Kidney epithelial cell (primary cell): ENCODE results near the gene FCF1. TPM values are rescaled to one million over a fixed set of nuclear protein-coding genes. Genes with fewer than 3 reads are reported as not detected.

ENCODE experiments used
- DNase-seq: peaks from one replicate; pipeline ENCODE4 v3.0.0-alpha.2; 2010; ENCODE audit warnings: low read depth
- H3K27me3 ChIP-seq: 2 replicates; pipeline ENCODE4 v1.6.0; 2011; ENCODE audit warnings: low read length; ENCODE audit not compliant: control insufficient read depth, insufficient read depth
- H3K36me3 ChIP-seq: 2 replicates; pipeline ENCODE4 v1.5.1; 2011; ENCODE audit warnings: low read length; ENCODE audit not compliant: control insufficient read depth, insufficient read depth
- H3K4me3 ChIP-seq: 2 replicates; pipeline ENCODE4 v1.5.1; 2011; ENCODE audit warnings: low read depth, mild to moderate bottlenecking, control low read depth, low read length
- CTCF ChIP-seq: IDR thresholded peaks from 2 replicates; pipeline ENCODE4 v1.5.1; 2011; ENCODE audit warnings: mild to moderate bottlenecking, moderate library complexity, low read length, control low read depth, inconsistent platforms; ENCODE audit not compliant: insufficient read depth, poor library complexity, severe bottlenecking
- total RNA-seq: library from RNA; depleted of rRNA; stranded (reverse); fragments of >200 nt; gene quantifications from 2 replicates; pipeline ENCODE4 v1.2.3, GENCODE V29; 2015

The FCF1 gene
- total RNA-seq, 1 donor from 2014 or later, result 45.4 TPM

- TF ChIP-seq CTCF, result no peak
- Histone ChIP-seq H3K36me3 (no peaks in the 10 kb centered on the region), H3K27me3 (no peaks in the 10 kb centered on the region), H3K4me3 (no peak overlapping the region)
- no peak for DNase-seq
Measured at GRCh38 chr14:74684434-74684833, 28.5 kb upstream of the FCF1 start.

- no peaks in the 10 kb centered on the region for H3K36me3 ChIP-seq
- no peak for DNase-seq
- no peak overlapping the region for H3K4me3 ChIP-seq
- TF ChIP-seq CTCF, result no peak
- H3K27me3 ChIP-seq, result no peaks in the 10 kb centered on the region
Measured at GRCh38 chr14:74685056-74685455, 27.9 kb upstream of the FCF1 start.

GRCh38 chr14:74685921-74686678 lies 26.8 kb upstream of the FCF1 start:
- Histone ChIP-seq H3K36me3 (peaks cover 2% of the 10 kb centered on the region), H3K4me3 (no peak overlapping the region), H3K27me3 (no peaks in the 10 kb centered on the region)
- DNase-seq, result no peak
- TF ChIP-seq CTCF, result no peak

GRCh38 chr14:74691456-74691855 lies 21.5 kb upstream of the FCF1 start:
- DNase-seq, result no peak
- peaks cover 2% of the 10 kb centered on the region for H3K36me3 ChIP-seq
- no peak for TF ChIP-seq CTCF
- no peak overlapping the region for H3K4me3 ChIP-seq
- no peaks in the 10 kb centered on the region for H3K27me3 ChIP-seq

- TF ChIP-seq CTCF, result no peak
- no peak for DNase-seq
- no peaks in the 10 kb centered on the region for H3K27me3 ChIP-seq
- H3K4me3 ChIP-seq, result no peak overlapping the region
- peaks cover 2% of the 10 kb centered on the region for H3K36me3 ChIP-seq
Measured at GRCh38 chr14:74693191-74693590, 19.8 kb upstream of the FCF1 start.

GRCh38 chr14:74695406-74695805 lies 17.5 kb upstream of the FCF1 start:
- no peak for DNase-seq
- Histone ChIP-seq H3K27me3 (no peaks in the 10 kb centered on the region), H3K36me3 (peaks cover under 1% of the 10 kb centered on the region), H3K4me3 (no peak overlapping the region)
- TF ChIP-seq CTCF, result no peak
